Measurements from ENCODE around the gene COMMD6.

- TF ChIP-seq CTCF (IDR thresholded peaks at IDR 0.05) (no peak), POLR2A (IDR thresholded peaks at IDR 0.05) (no peak)
These were observed 29.0 kb upstream of the COMMD6 start for GRCh38 chr13:75566658-75567057.
